ENCODE results near the gene CDH7.

CDH7 gene

GRCh38 chr18:65768120-65768778, 17.4 kb downstream of the CDH7 start:
- DNase-seq (ENCODE audit: low spot score): no peak

- DNase-seq (ENCODE audit: low spot score): no peak
Observed at GRCh38 chr18:65769652-65770051, 18.8 kb downstream of the CDH7 start.

GRCh38 chr18:65786474-65786873, 35.7 kb downstream of the CDH7 start:
- DNase-seq (ENCODE audit: low spot score): no peak

- DNase-seq (ENCODE audit: low spot score): no peak
Observed at GRCh38 chr18:65788373-65788772, 37.6 kb downstream of the CDH7 start.

- no peak for DNase-seq (ENCODE audit: low spot score)
Observed at GRCh38 chr18:65790604-65791003, 39.8 kb downstream of the CDH7 start.

GRCh38 chr18:65791719-65792118, 40.9 kb downstream of the CDH7 start:
- no peak for DNase-seq (ENCODE audit: low spot score)

GRCh38 chr18:65792456-65793074, 41.8 kb downstream of the CDH7 start:
- no peak for DNase-seq (ENCODE audit: low spot score)

GRCh38 chr18:65808759-65809158, 57.9 kb downstream of the CDH7 start:
- no peak for DNase-seq (ENCODE audit: low spot score)

GRCh38 chr18:65811307-65811706, 60.5 kb downstream of the CDH7 start:
- no peak for DNase-seq (ENCODE audit: low spot score)

- DNase-seq (ENCODE audit: low spot score): no peak
Observed at GRCh38 chr18:65815506-65815905, 64.7 kb downstream of the CDH7 start.

GRCh38 chr18:65817178-65817577, 66.4 kb downstream of the CDH7 start:
- no peak for DNase-seq (ENCODE audit: low spot score)

GRCh38 chr18:65821911-65822310, 71.1 kb downstream of the CDH7 start:
- no peak for DNase-seq (ENCODE audit: low spot score)

- DNase-seq (ENCODE audit: low spot score): no peak
Observed at GRCh38 chr18:65822826-65823225, 72.0 kb downstream of the CDH7 start.

GRCh38 chr18:65827444-65827843, 76.6 kb downstream of the CDH7 start:
- DNase-seq (ENCODE audit: low spot score): no peak

GRCh38 chr18:65835881-65836280, 85.1 kb downstream of the CDH7 start:
- no peak for DNase-seq (ENCODE audit: low spot score)

- DNase-seq (ENCODE audit: low spot score): no peak
Observed at GRCh38 chr18:65846107-65846506, 95.3 kb downstream of the CDH7 start.

GRCh38 chr18:65852273-65852672, 101.5 kb downstream of the CDH7 start:
- DNase-seq (ENCODE audit: low spot score): no peak

- no peak for DNase-seq (ENCODE audit: low spot score)
Observed at GRCh38 chr18:65859075-65859474, 108.3 kb downstream of the CDH7 start.

- no peak for DNase-seq (ENCODE audit: low spot score)
Observed at GRCh38 chr18:65869527-65869926, 118.7 kb downstream of the CDH7 start.

GRCh38 chr18:65876310-65876709, 125.5 kb downstream of the CDH7 start:
- DNase-seq (ENCODE audit: low spot score): no peak

GRCh38 chr18:65897292-65897691, 146.5 kb downstream of the CDH7 start:
- DNase-seq (ENCODE audit: low spot score): no peak

GRCh38 chr18:65901522-65901921, 150.7 kb downstream of the CDH7 start:
- DNase-seq (ENCODE audit: low spot score): no peak

GRCh38 chr18:65906621-65907034, 155.8 kb downstream of the CDH7 start:
- no peak for DNase-seq (ENCODE audit: low spot score)

GRCh38 chr18:65907281-65907680, 156.5 kb downstream of the CDH7 start:
- DNase-seq (ENCODE audit: low spot score): no peak
